ENCODE results near the gene CHD9.
"Not testable (repeated sequence)": the region's sequence is repeated elsewhere in the genome, so short reads cannot be mapped to it uniquely, and the experiment has no call there.

CHD9 gene

DNA sequence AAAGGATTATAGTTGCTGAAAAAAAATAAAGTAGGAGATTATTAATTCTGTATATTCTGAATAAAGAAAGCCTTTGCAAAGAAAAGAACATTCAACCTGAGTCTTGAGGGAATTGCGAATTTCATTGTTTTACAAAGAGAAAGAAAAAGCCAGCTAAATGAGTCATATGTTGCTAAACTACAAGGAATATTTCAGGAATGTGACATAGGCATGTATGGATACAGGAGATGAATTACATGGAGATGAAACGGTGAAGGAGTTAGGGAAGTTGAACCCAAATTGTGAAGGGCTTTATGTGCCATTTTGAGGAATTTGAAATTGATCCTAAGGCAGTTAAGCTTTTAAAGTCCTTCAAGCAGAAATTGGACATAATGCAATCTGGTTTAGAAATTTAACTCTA, 202.2 kb downstream of the CHD9 start:
- TF ChIP-seq, protein P1, sequence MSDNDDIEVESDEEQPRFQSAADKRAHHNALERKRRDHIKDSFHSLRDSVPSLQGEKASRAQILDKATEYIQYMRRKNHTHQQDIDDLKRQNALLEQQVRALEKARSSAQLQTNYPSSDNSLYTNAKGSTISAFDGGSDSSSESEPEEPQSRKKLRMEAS (IDR thresholded peaks at IDR 0.05; ENCODE audit: low read depth, low read length): no peak
- TF ChIP-seq, protein P2, sequence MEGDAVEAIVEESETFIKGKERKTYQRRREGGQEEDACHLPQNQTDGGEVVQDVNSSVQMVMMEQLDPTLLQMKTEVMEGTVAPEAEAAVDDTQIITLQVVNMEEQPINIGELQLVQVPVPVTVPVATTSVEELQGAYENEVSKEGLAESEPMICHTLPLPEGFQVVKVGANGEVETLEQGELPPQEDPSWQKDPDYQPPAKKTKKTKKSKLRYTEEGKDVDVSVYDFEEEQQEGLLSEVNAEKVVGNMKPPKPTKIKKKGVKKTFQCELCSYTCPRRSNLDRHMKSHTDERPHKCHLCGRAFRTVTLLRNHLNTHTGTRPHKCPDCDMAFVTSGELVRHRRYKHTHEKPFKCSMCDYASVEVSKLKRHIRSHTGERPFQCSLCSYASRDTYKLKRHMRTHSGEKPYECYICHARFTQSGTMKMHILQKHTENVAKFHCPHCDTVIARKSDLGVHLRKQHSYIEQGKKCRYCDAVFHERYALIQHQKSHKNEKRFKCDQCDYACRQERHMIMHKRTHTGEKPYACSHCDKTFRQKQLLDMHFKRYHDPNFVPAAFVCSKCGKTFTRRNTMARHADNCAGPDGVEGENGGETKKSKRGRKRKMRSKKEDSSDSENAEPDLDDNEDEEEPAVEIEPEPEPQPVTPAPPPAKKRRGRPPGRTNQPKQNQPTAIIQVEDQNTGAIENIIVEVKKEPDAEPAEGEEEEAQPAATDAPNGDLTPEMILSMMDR (IDR thresholded peaks at IDR 0.05; ENCODE audit: low read depth, low read length): no peak
- no peak for TF ChIP-seq POLR2A (IDR thresholded peaks at IDR 0.05; ENCODE audit: extremely low read depth, insufficient read length)
- TF ChIP-seq MYC (IDR thresholded peaks at IDR 0.05; ENCODE audit: low read depth, low read length): no peak
- H3K4me3 ChIP-seq (ENCODE audit: low read depth, low read length): no peak overlapping the region
- DNase-seq (ENCODE audit: low read depth): no peak

DNA sequence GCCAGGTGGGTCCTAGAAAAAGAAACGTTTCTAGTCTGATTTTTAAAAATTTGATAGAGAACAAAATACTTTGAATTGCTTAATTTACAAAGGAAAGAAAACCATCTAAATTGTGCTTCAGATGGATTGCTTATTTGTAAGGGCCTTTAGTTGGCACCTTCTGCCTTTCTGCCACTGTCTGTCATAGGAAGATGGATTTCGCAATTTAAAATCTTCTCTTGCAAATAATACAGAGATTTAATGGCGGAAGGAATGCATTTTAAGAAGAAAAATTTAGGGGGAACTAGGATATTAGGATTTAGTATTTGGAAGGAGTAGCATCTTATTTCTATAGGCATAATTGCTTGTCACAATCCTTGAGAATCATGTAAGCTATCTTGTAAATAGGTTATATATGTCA, 204.0 kb downstream of the CHD9 start:
- TF ChIP-seq, protein P1 (IDR thresholded peaks at IDR 0.05; ENCODE audit: low read depth, low read length): no peak
- TF ChIP-seq MYC (IDR thresholded peaks at IDR 0.05; ENCODE audit: low read depth, low read length) (no peak), POLR2A (IDR thresholded peaks at IDR 0.05; ENCODE audit: extremely low read depth, insufficient read length) (no peak)
- TF ChIP-seq, protein P2 (IDR thresholded peaks at IDR 0.05; ENCODE audit: low read depth, low read length): no peak
- no peak overlapping the region for H3K4me3 ChIP-seq (ENCODE audit: low read depth, low read length)
- no peak for DNase-seq (ENCODE audit: low read depth)

DNA sequence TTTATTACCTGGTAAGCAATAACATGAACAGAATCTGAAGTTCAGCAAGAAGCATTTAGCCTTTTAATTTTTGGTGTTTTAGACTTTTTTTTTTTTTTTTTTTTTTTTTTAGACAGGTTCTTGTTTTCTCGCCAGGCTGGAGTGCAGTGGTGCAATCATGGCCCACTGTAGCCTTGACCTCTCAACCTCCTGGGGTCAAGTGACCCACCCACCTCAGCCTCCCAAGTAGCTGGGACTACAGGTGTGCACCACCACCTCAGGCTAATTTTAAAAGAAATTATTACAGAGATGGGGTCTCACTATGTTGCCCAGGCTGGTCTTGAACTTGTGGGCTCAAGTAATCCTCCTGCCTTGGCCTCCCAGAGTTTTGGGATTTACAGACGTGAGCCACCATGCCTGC, 206.5 kb downstream of the CHD9 start:
- TF ChIP-seq MYC (IDR thresholded peaks at IDR 0.05; ENCODE audit: low read depth, low read length): no peak
- TF ChIP-seq, protein P2 (IDR thresholded peaks at IDR 0.05; ENCODE audit: low read depth, low read length): no peak
- TF ChIP-seq, protein P1 (IDR thresholded peaks at IDR 0.05; ENCODE audit: low read depth, low read length): no peak
- no peak for DNase-seq (ENCODE audit: low read depth)
- no peak overlapping the region for H3K4me3 ChIP-seq (ENCODE audit: low read depth, low read length)

DNA sequence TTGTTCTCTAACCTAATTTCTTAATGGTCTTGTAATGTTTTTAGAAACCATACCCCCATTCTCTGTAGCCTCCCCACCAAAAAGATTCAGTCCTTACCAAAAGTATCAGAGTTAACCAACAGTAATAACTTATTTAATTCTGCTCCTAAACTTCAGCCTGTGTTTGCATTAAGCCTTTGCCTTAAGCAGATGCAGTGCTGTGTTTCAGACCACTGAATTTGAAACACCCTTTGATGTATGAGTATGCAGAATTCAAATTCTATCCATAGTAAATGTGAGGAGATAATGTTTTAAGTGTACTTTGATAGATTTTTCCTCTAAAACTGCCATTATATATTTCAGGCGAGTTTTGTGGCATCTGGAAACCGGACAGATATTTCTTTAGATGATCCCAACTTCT, 207.9 kb downstream of the CHD9 start:
- TF ChIP-seq, protein P1 (IDR thresholded peaks at IDR 0.05; ENCODE audit: low read depth, low read length): no peak
- TF ChIP-seq POLR2A (IDR thresholded peaks at IDR 0.05; ENCODE audit: extremely low read depth, insufficient read length) (no peak), MYC (IDR thresholded peaks at IDR 0.05; ENCODE audit: low read depth, low read length) (no peak)
- TF ChIP-seq, protein P2 (IDR thresholded peaks at IDR 0.05; ENCODE audit: low read depth, low read length): no peak
- no peak overlapping the region for H3K4me3 ChIP-seq (ENCODE audit: low read depth, low read length)
- no peak for DNase-seq (ENCODE audit: low read depth)

DNA sequence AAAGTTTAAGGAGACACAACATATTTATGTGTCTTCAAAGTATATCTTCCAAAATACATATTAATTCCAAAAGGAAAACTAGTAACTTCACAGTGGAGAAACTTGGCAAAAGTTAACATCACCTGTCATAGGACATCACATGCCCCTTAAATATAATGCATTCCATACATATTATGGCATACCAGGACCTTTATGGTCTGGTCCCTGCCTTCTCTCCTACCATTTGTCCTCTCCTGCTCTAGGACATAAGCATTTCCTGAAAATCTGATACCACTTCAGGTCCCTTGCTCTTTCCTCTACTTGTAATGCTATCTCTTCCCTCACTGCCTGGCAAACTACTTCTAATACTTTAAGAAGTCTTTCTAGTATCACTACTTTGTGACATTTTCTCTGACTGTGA, 211.4 kb downstream of the CHD9 start:
- DNase-seq (ENCODE audit: low read depth): no peak
- no peak overlapping the region for H3K4me3 ChIP-seq (ENCODE audit: low read depth, low read length)
- TF ChIP-seq, protein P1 (IDR thresholded peaks at IDR 0.05; ENCODE audit: low read depth, low read length): no peak
- no peak for TF ChIP-seq POLR2A (IDR thresholded peaks at IDR 0.05; ENCODE audit: extremely low read depth, insufficient read length)

DNA sequence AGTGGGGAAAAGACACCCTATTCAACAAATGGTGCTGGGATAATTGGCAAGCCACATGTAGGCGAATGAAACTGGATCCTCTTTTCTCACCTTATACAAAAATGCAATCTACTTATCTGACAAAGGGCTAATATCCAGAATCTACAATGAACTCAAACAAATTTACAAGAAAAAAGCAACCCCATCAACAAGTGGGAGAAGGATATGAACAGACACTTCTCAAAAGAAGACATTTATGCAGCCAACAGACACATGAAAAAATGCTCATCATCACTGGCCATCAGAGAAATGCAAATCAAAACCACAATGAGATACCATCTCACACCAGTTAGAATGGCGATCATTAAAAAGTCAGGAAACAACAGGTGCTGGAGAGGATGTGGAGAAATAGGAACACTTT, 223.7 kb downstream of the CHD9 start:
- not testable (repeated sequence) for H3K4me3 ChIP-seq (ENCODE audit: low read depth, low read length); DNase-seq (ENCODE audit: low read depth)

DNA sequence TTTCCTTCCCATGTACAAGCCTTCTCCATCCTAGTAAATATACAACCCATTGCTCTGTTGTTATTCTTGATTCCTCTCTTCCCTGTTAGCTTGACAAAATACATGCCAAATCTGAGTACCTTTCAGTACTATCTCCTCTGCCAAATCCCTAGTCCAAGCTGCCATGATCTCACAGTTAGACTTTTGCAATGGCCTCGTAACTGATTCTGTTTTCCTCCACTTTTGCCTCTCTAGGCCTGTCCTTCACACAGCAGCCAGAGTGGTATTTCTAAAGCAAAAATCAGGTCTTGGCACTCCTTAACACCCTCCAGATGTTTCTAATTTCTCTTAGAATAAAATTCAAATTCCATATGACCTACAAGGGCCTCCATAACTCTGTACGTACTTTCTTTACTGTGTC, 226.5 kb downstream of the CHD9 start:
- H3K4me3 ChIP-seq (ENCODE audit: low read depth, low read length): no peak overlapping the region
- TF ChIP-seq MYC (IDR thresholded peaks at IDR 0.05; ENCODE audit: low read depth, low read length) (no peak), POLR2A (IDR thresholded peaks at IDR 0.05; ENCODE audit: extremely low read depth, insufficient read length) (no peak)
- TF ChIP-seq, protein P1 (IDR thresholded peaks at IDR 0.05; ENCODE audit: low read depth, low read length): no peak
- TF ChIP-seq, protein P2 (IDR thresholded peaks at IDR 0.05; ENCODE audit: low read depth, low read length): no peak
- DNase-seq (ENCODE audit: low read depth): no peak
